Measurements from ENCODE around the gene CENATAC.

Gene CENATAC

GRCh38 chr11:119011476-119012053 is 13.6 kb downstream of the CENATAC start:
- Histone ChIP-seq H3K27me3 (ENCODE audit: control insufficient read depth, insufficient read depth, low read length) (no peaks in the 10 kb centered on the region), H3K4me3 (ENCODE audit: low read depth, low read length) (no peak overlapping the region), H3K79me2 (no peaks in the 10 kb centered on the region), H2AFZ (no peak overlapping the region), H3K36me3 (ENCODE audit: control insufficient read depth, insufficient read depth, low read length) (no peaks in the 10 kb centered on the region), H3K4me1 (no peaks in the 10 kb centered on the region), H3K4me2 (ENCODE audit: low read length) (no peak overlapping the region), H3K9ac (no peak overlapping the region), H3K9me3 (ENCODE audit: control insufficient read depth, low read length) (no peaks in the 10 kb centered on the region), H3K27ac (no peak overlapping the region)
- TF ChIP-seq CTCF (IDR thresholded peaks at IDR 0.05): no peak

GRCh38 chr11:119012629-119013170 is 14.8 kb downstream of the CENATAC start:
- H3K4me3 ChIP-seq (ENCODE audit: low read depth, low read length): no peak overlapping the region
- H3K4me1 ChIP-seq: peaks cover 3% of the 10 kb centered on the region
- H3K9me3 ChIP-seq (ENCODE audit: control insufficient read depth, low read length): no peaks in the 10 kb centered on the region
- no peak overlapping the region for H3K4me2 ChIP-seq (ENCODE audit: low read length)
- H3K27ac ChIP-seq: no peak overlapping the region
- no peak for TF ChIP-seq CTCF (IDR thresholded peaks at IDR 0.05)
- H2AFZ ChIP-seq: no peak overlapping the region
- H3K27me3 ChIP-seq (ENCODE audit: control insufficient read depth, insufficient read depth, low read length): no peaks in the 10 kb centered on the region
- no peaks in the 10 kb centered on the region for H3K36me3 ChIP-seq (ENCODE audit: control insufficient read depth, insufficient read depth, low read length)
- H3K79me2 ChIP-seq: peaks cover 3% of the 10 kb centered on the region
- no peak overlapping the region for H3K9ac ChIP-seq

- H2AFZ ChIP-seq: no peak overlapping the region
- H3K79me2 ChIP-seq: peaks cover 3% of the 10 kb centered on the region
- no peak overlapping the region for H3K27ac ChIP-seq
Observed at GRCh38 chr11:119014209-119014924, 16.4 kb downstream of the CENATAC start.

DNA sequence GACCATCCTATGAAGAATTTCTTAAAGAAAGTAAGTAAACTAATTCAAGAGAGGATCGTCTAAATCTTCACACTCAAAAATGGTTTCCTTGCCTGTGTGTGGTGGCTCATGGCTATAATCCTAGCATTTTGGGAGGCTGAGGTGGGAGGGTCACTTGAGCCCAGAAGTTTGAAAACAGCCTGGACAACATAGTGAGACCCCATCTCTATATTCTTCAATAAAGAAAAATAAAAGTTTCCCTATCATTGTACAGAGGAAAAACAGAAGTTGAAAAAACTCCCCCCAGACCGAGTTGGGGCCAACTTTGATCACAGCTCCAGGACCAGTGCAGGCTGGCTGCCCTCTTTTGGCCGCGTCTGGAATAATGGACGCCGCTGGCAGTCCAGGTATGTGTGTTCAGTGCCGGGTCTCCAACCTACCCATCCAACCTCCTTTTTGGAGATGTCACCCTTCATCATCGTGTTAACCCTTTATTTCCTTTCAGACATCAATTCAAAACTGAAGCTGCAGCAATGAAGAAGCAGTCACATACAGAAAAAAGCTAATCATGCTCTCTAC is 17.2 kb downstream of the CENATAC start:
- no peaks in the 10 kb centered on the region for H3K9me3 ChIP-seq (ENCODE audit: control insufficient read depth, low read length)
- H3K79me2 ChIP-seq: peaks cover 3% of the 10 kb centered on the region
- H3K36me3 ChIP-seq (ENCODE audit: control insufficient read depth, insufficient read depth, low read length): no peaks in the 10 kb centered on the region
- no peak overlapping the region for H2AFZ ChIP-seq
- H3K4me2 ChIP-seq (ENCODE audit: low read length): no peak overlapping the region
- no peak overlapping the region for H3K4me3 ChIP-seq (ENCODE audit: low read depth, low read length)
- no peak for TF ChIP-seq CTCF (IDR thresholded peaks at IDR 0.05)
- H3K9ac ChIP-seq: no peak overlapping the region
- H3K27me3 ChIP-seq (ENCODE audit: control insufficient read depth, insufficient read depth, low read length): no peaks in the 10 kb centered on the region
- H3K4me1 ChIP-seq: peaks cover 3% of the 10 kb centered on the region
- H3K27ac ChIP-seq: no peak overlapping the region

More at GRCh38 chr11:119014209-119014924, 16.4 kb downstream of the CENATAC start:
- no peak for TF ChIP-seq CTCF (IDR thresholded peaks at IDR 0.05)
- Histone ChIP-seq H3K27me3 (ENCODE audit: control insufficient read depth, insufficient read depth, low read length) (no peaks in the 10 kb centered on the region), H3K9me3 (ENCODE audit: control insufficient read depth, low read length) (no peaks in the 10 kb centered on the region), H3K4me1 (peaks cover 3% of the 10 kb centered on the region), H3K9ac (no peak overlapping the region), H3K36me3 (ENCODE audit: control insufficient read depth, insufficient read depth, low read length) (no peaks in the 10 kb centered on the region), H3K4me2 (ENCODE audit: low read length) (no peak overlapping the region), H3K4me3 (ENCODE audit: low read depth, low read length) (no peak overlapping the region)

All from parathyroid adenoma (tissue), 2 donors.